Measurements from ENCODE around the gene ADARB1.

GRCh38 chr21:45104560-45104959, 30.2 kb downstream of the ADARB1 start:
- no peak for TF ChIP-seq POLR2A (IDR thresholded peaks at IDR 0.05; ENCODE audit: low read depth, low read length)
- no peak for TF ChIP-seq USF2 (IDR thresholded peaks at IDR 0.05; ENCODE audit: low read depth, low read length)
- no peak for TF ChIP-seq CTCF (conservative IDR thresholded peaks at IDR 0.05; ENCODE audit: low read depth, low read length)
- no peak for TF ChIP-seq SMC3 (IDR thresholded peaks at IDR 0.05; ENCODE audit: low read depth, low read length)
- TF ChIP-seq ELK1 (IDR thresholded peaks at IDR 0.05; ENCODE audit: borderline replicate concordance, low read depth, low read length), result no peak

Data from IMR-90 (cell line).